Retina (tissue), 1 donor: ENCODE measurements around the gene GLP1R.
A peak's percentile ranks its signal among the peaks of the same experiment; 100 is the strongest.
"Not testable (repeated sequence)": the region's sequence is repeated elsewhere in the genome, so short reads cannot be mapped to it uniquely, and the experiment has no call there.

Experiments
- DNase-seq: peaks from one replicate; pipeline ENCODE4 v3.0.0-alpha.2; 2016

GLP1R gene

DNA sequence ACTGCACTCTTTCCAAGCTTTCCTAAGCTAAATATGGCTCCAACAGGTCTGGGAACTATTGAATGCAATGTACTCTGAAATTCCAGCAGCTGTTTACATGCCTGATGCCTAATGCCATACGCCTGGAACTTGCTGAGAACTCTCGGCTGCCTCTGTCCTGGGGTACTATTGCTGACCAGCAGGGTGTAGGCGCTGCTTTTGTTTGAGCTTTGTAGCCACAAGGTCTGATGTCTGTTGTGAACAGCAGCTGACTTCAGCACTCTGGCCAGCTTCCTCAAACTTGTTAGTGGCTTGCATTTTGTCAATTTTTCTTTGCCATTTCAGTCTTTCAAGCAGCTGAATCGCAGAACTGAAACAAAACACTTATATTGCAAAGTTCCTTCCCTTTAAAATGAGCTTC is 39.8 kb downstream of the GLP1R start:
- DNase-seq, result no peak

DNA sequence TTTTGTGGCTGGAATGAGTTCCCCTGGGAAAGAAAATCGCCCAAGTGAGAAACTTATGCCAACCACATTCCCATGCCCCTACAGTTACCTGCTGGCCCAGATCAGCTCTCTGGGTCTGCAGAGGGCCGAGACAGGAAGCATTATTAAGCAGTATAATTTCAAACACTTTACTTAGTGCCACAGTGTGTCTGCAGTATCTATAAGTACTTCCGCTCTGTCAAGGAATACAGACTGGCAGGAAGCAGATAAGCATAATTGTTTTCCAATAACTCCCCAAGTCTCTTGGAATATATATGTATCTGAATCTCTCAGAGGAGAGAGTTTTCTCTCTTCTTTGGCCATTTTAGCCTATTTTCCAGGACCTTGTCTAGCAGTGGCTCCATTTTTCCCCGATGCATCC is 41.5 kb downstream of the GLP1R start:
- no peak for DNase-seq

- DNase-seq, result no peak
These were observed 42.6 kb downstream of the GLP1R start for GRCh38 chr6:39091220-39091619.

- DNase-seq, result no peak
These were observed 43.5 kb downstream of the GLP1R start for GRCh38 chr6:39092124-39092523.

DNA sequence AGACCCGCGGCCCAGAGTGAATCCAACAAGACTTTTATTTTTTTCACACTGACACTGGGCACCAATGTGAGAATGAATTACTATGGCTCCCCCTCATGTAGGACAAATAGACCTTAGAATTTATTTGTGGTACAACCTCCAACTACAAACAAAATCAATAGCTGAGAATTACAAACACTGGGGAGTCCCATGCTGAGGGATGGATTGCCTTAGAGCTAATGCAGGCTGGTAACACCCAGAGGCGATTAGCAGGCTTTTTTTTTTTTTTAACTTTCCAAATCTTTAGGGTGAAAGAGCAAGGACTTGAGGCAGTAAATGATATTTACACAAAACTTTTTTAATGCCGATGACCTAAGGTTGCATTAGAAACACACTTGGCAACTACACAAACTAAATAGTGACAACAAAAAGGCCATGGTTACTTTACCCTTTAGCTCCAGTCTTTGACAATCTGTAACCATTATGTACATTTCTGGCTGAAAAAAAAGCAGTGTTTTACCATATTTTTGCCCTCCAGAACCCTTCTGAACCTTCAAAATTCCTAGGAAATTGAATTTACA is 44.6 kb downstream of the GLP1R start:
- no peak for DNase-seq

DNA sequence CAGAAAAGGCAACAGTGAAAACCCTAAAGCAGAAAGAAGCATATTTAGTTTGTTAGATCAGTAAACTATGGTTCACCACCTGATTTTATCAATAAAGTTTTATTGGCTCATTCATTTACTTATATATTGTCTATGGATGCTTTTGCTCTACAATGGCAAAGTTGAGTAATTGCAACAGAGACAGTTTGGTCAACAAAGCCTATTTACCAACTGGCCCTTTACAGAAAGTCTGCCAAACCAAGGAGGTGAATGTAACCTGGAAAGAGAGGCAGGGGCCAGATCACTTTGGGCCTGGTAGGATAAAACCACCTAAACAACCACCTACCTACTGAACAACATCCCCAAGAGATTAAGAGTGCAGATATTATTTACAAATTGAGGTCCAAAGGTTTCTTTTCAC is 47.0 kb downstream of the GLP1R start:
- DNase-seq, result no peak

DNA sequence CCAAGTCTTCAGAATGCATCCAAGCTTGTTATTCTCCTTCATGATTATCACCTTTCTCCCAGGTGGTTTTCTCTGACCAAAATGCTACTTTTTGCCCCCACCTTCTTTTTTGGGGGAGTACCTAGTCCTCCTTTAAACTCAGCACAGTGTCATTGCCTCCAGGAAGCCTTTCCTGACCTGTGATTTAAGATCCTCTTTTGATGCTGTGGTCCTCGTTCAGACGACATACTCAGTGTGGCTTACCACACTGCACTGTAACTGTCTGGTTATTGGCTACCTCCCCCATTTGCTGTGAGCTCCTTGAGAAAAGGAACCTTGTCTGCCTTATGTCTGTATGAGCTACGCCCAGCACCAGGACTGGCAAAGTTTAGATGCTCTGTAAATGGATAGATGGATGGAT is 51.8 kb downstream of the GLP1R start:
- no peak for DNase-seq

GRCh38 chr6:39102071-39102820 is 53.7 kb downstream of the GLP1R start:
- DNase-seq, result peak; percentile 44

- DNase-seq, result no peak
These were observed 54.2 kb downstream of the GLP1R start for GRCh38 chr6:39102821-39103136.

DNA sequence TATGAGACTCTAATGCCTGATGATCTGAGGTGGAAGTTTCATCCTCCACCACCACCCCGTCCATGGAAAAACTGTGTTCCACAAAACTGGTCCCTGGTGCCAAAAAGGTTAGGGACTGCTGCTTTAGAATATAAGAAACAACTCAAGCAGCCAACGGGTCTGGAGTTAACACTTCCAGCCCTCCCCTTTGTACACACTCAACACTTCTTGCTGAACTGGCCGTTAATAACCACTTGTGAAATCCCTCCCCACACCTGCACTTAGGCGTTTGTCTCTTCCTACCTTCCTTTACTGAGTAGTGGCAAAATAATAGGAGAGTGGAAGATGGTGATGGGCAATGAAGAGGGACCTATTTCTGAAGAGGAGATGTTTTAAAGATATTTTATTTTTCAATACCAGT is 55.9 kb downstream of the GLP1R start:
- DNase-seq, result no peak

DNA sequence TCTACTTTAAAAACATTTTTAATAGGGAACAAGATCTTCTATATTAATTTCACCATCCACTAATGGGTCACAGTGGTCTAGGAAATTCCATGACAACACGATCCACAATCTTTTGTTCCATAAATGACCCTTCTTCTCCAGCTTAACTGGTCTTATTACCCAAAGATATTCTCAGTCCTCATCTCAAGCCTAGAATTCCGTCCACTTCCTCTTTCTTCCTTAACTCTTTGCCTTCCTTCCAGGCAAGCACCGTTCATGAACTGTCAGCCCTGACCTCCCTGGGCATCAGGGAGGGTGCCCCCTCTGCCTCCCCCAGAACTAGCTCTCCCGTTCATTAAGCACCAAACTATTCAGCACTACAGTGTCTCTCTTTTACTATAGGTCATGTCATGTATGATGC is 58.5 kb downstream of the GLP1R start:
- DNase-seq, result no peak

GRCh38 chr6:39107641-39108040 is 59.1 kb downstream of the GLP1R start:
- DNase-seq, result no peak

DNA sequence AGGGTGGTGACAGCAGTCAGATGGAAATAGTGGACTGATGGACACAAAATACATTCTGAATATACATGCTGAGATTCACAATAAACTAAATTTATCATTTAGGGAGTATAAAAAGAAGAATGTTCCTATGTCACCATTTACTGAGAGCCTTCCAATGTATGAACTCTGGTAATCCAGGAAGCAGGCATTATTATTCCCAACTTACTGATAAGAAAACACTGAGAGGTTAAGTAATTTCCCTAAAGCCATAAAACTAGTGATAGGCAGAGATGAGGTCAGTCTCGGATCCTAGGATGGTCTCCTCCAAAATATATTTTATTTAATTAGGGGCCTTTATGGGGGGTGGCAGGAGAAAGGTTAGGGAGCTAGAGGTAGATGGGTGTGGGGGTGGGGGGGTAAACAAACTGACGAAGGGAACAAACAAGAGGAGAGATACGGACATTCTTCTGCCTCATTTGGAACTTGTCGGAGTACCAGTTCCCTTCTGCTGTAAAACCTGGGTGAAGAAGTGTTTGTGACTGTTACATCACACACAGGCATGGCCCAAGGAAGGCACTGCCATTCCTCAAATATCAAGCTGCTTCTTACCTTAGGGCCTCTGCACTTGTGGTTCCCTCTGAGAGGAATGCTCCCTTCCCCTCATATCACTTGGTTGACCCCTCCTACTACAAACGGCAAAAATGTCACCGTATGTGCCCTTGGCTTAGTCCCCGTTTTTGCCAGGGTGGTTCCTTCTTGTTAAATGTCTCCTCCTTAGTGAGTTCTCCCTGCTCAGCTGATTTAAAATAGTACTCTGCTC is 59.7 kb downstream of the GLP1R start:
- no peak for DNase-seq

GRCh38 chr6:39111280-39111679 is 62.7 kb downstream of the GLP1R start:
- DNase-seq, result no peak

GRCh38 chr6:39113788-39114187 is 65.2 kb downstream of the GLP1R start:
- no peak for DNase-seq

DNA sequence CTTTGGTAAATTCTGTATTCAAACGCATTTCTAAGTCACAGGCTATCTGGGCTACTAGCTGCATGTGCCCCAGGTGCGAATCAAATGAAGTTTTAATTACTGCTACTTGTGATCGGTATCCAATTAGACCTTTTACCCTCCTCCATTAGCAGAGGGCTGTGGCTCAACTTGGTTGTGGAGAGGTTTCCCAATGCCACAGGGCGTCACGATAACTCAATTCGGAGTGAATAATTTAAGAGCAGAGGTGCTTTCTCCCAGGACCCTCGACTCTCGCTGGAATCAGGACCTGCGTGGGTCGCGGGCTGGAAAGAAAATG is 65.8 kb downstream of the GLP1R start:
- no peak for DNase-seq

- DNase-seq, result peak; percentile 98
These were observed 66.4 kb downstream of the GLP1R start, which contains the start of gene SAYSD1 for GRCh38 chr6:39114704-39115599. Gene SAYSD1, minus strand, starts transcription at chr6:39115186. Its CDS starts 97 bp downstream, at chr6:39115089.

DNA sequence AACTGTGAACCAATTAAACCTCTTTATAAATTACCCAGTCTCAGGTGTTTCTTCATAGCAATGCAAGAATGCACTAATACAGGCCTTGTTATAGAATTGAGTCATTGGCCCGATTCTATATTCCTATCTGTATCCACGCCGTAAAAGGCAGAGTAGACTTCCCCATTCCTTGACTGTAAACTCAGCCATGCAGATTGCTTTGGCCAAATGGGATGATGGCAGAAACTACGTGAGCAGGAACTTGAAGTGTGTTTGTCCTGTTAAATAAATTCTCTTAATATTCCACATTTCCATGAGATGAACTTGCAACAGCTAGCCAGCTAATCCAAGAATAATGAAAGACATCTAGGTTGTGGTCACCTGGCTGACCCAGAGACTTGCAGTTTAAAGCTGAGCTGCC is 70.3 kb downstream of the GLP1R start:
- DNase-seq, result no peak

GRCh38 chr6:39124114-39124513 is 75.5 kb downstream of the GLP1R start:
- DNase-seq, result no peak

- DNase-seq, result no peak
These were observed 79.5 kb downstream of the GLP1R start for GRCh38 chr6:39128106-39128505.

DNA sequence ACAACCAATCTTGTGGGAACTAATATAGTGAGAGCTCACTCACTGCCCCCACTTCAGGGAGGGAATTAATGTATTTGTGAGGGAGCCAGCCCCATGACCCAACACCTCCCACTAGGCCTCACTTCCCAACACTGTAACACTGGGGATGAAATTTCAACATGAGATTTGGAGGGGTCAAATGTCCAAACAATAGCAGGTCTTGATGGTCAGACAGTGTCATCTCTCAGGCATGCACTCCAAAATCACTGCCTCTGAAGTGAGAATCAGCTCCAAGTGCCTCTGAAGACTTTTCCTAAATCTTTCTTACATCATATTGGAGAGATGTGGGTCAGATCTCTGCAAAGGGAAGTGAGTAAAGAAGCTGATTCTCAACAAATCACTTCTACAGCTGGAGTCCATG is 80.3 kb downstream of the GLP1R start:
- no peak for DNase-seq

DNA sequence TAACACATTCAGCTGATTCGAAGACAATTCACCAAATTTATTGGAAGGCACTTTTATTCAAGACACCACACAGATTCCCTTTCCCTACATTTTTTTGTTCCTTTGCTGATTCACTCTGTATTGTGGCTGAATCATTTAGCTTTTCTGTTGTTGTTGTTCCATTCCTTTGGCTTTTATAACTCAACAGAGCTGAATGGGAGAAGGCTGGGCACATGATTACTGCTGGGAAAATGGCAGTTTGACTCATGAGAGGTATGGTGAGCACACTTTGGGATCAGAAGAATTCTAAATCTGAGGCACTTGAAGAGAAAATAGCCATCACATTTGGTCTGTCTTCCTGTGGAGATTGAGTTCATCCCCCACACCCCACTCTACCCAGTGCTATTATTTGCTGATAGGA is 82.1 kb downstream of the GLP1R start:
- no peak for DNase-seq

GRCh38 chr6:39134761-39135160 is 86.2 kb downstream of the GLP1R start:
- DNase-seq, result not testable (repeated sequence)
